IPS DF 6.9 (cell line): ENCODE measurements around the gene ESAM.
A peak's percentile ranks its signal among the peaks of the same experiment; 100 is the strongest.
"Not testable (repeated sequence)": the region's sequence is repeated elsewhere in the genome, so short reads cannot be mapped to it uniquely, and the experiment has no call there.

Experiments
- DNase-seq: peaks from one replicate; pipeline ENCODE4 v3.0.0-alpha.2; 2013; ENCODE audit warnings: low read depth, low spot score
- H3K27ac ChIP-seq: one replicate; pipeline ENCODE4 v1.5.1; 2013; ENCODE audit warnings: low read length, control low read depth
- H3K27me3 ChIP-seq: 2 replicates; pipeline ENCODE4 v1.6.1; 2013; ENCODE audit warnings: mild to moderate bottlenecking, low read length; ENCODE audit not compliant: control insufficient read depth, insufficient read depth
- H3K36me3 ChIP-seq: 2 replicates; pipeline ENCODE4 v1.6.1; 2013; ENCODE audit warnings: low read length; ENCODE audit not compliant: control insufficient read depth, insufficient read depth
- H3K4me1 ChIP-seq: 2 replicates; pipeline ENCODE4 v1.6.1; 2013; ENCODE audit warnings: low read length; ENCODE audit not compliant: control insufficient read depth, insufficient read depth
- H3K4me3 ChIP-seq: 2 replicates; pipeline ENCODE4 v1.5.1; 2013; ENCODE audit warnings: mild to moderate bottlenecking, low read length
- H3K9me3 ChIP-seq: 2 replicates; pipeline ENCODE4 v1.6.1; 2013; ENCODE audit warnings: low read length, inconsistent platforms; ENCODE audit not compliant: control insufficient read depth, insufficient read depth
- WGBS: extraction: QIAGEN DNeasy Blood & Tissue Kit; methylation state at CpG from one replicate; pipeline ENCODE4 v1.1.7; 2013; ENCODE audit warnings: mixed read lengths, missing lambda C conversion rate; ENCODE audit not compliant: insufficient read length, insufficient coverage; 5-methylcytosine and 5-hydroxymethylcytosine counted together

ESAM gene

GRCh38 chr11:124770959-124771358 lies 8.9 kb upstream of the ESAM start:
- H3K27ac ChIP-seq, result not testable (repeated sequence)
- WGBS, result no CpG with 5 or more reads among the region's 6 CpGs

GRCh38 chr11:124769806-124770774 lies 8.0 kb upstream of the ESAM start:
- no peaks in the 10 kb centered on the region for H3K4me1 ChIP-seq
- H3K9me3 ChIP-seq, result no peaks in the 10 kb centered on the region
- no peak overlapping the region for H3K4me3 ChIP-seq
- no CpG with 5 or more reads among the region's 8 CpGs for WGBS
- no peaks in the 10 kb centered on the region for H3K27me3 ChIP-seq
- no peak for DNase-seq
- no peak overlapping the region for H3K27ac ChIP-seq
- peaks cover 5% of the 10 kb centered on the region; the same call in 1 of the 2 replicates for H3K36me3 ChIP-seq

More at GRCh38 chr11:124770959-124771358, 8.9 kb upstream of the ESAM start:
- not testable (repeated sequence) for H3K4me3 ChIP-seq, H3K36me3 ChIP-seq, DNase-seq, H3K27me3 ChIP-seq, H3K9me3 ChIP-seq, H3K4me1 ChIP-seq

- WGBS, result 100% methylated on average over 1 of the region's 8 CpGs
- Histone ChIP-seq H3K27ac (no peak overlapping the region), H3K36me3 (peaks cover 3% of the 10 kb centered on the region; the same call in 1 of the 2 replicates), H3K9me3 (no peaks in the 10 kb centered on the region), H3K27me3 (no peaks in the 10 kb centered on the region), H3K4me3 (no peak overlapping the region), H3K4me1 (no peaks in the 10 kb centered on the region)
- no peak for DNase-seq
These were observed 6.8 kb upstream of the ESAM start for GRCh38 chr11:124768914-124769313.

- Histone ChIP-seq H3K9me3 (no peaks in the 10 kb centered on the region), H3K27ac (no peak overlapping the region), H3K4me3 (no peak overlapping the region), H3K4me1 (peaks cover 4% of the 10 kb centered on the region), H3K36me3 (no peaks in the 10 kb centered on the region; the same call in 1 of the 2 replicates), H3K27me3 (peaks cover 12% of the 10 kb centered on the region)
- no CpG with 5 or more reads among the region's 2 CpGs for WGBS
- no peak for DNase-seq
These were observed 4.1 kb upstream of the ESAM start for GRCh38 chr11:124766156-124766555.

- WGBS, result no CpG with 5 or more reads among the region's 21 CpGs
- no peak for DNase-seq
- Histone ChIP-seq H3K4me1 (peaks cover 9% of the 10 kb centered on the region), H3K27me3 (peaks cover 39% of the 10 kb centered on the region), H3K27ac (no peak overlapping the region), H3K36me3 (no peaks in the 10 kb centered on the region; the same call in 1 of the 2 replicates), H3K4me3 (peak overlapping the region; percentile 33; the same call in 1 of the 2 replicates), H3K9me3 (no peaks in the 10 kb centered on the region)
These were observed 1.3 kb upstream of the ESAM start for GRCh38 chr11:124763156-124763947.

GRCh38 chr11:124762624-124763155 lies 600 bp upstream of the ESAM start:
- Histone ChIP-seq H3K27me3 (peaks cover 43% of the 10 kb centered on the region), H3K4me3 (peak overlapping the region; percentile 33; the same call in 1 of the 2 replicates), H3K36me3 (no peaks in the 10 kb centered on the region; the same call in 1 of the 2 replicates), H3K9me3 (no peaks in the 10 kb centered on the region), H3K27ac (no peak overlapping the region), H3K4me1 (peaks cover 9% of the 10 kb centered on the region)
- no peak for DNase-seq
- no CpG with 5 or more reads among the region's 45 CpGs for WGBS

GRCh38 chr11:124761301-124762104 lies 587 bp downstream of the ESAM start:
- Histone ChIP-seq H3K4me1 (peaks cover 9% of the 10 kb centered on the region), H3K36me3 (no peaks in the 10 kb centered on the region), H3K27ac (no peak overlapping the region), H3K27me3 (peaks cover 54% of the 10 kb centered on the region), H3K9me3 (no peaks in the 10 kb centered on the region), H3K4me3 (peak overlapping the region; percentile 33; the same call in 1 of the 2 replicates)
- no peak for DNase-seq
- WGBS, result no CpG with 5 or more reads among the region's 25 CpGs

GRCh38 chr11:124760806-124761205 lies 1.3 kb downstream of the ESAM start:
- H3K4me3 ChIP-seq, result no peak overlapping the region
- DNase-seq, result no peak
- H3K27me3 ChIP-seq, result peaks cover 61% of the 10 kb centered on the region
- H3K36me3 ChIP-seq, result no peaks in the 10 kb centered on the region
- WGBS, result no CpG with 5 or more reads among the region's 3 CpGs
- peaks cover 11% of the 10 kb centered on the region for H3K4me1 ChIP-seq
- no peak overlapping the region for H3K27ac ChIP-seq
- H3K9me3 ChIP-seq, result no peaks in the 10 kb centered on the region

- no peak for DNase-seq
- H3K27me3 ChIP-seq, result peaks cover 63% of the 10 kb centered on the region
These were observed 1.9 kb downstream of the ESAM start for GRCh38 chr11:124760205-124760652.

More at GRCh38 chr11:124760205-124760652, 1.9 kb downstream of the ESAM start:
- WGBS, result no CpG with 5 or more reads among the region's 25 CpGs
- Histone ChIP-seq H3K9me3 (no peaks in the 10 kb centered on the region), H3K27ac (no peak overlapping the region), H3K36me3 (no peaks in the 10 kb centered on the region), H3K4me1 (peaks cover 11% of the 10 kb centered on the region), H3K4me3 (no peak overlapping the region)
